OCI-LY1 (cell line): Measurements from ENCODE around the gene DIAPH2.

ENCODE experiments used
- H2AFZ ChIP-seq: fragments of 200-600 bp; sonication (generic), shearing (Covaris generic); 2 replicates; pipeline ENCODE4 v1.6.0; 2014; ENCODE audit warnings: antibody characterized with exemption, mild to moderate bottlenecking, low read length
- H3F3A ChIP-seq: fragments of 200-600 bp; sonication (generic), shearing (Covaris generic); 2 replicates; pipeline ENCODE4 v1.6.0; 2014; ENCODE audit warnings: mild to moderate bottlenecking, antibody characterized with exemption, low read length, moderate library complexity; ENCODE audit not compliant: insufficient read depth
- H3K27ac ChIP-seq: fragments of 200-600 bp; sonication (generic); 2 replicates; pipeline ENCODE4 v1.5.1; 2014; ENCODE audit warnings: low read length, mixed run types, mild to moderate bottlenecking, low read depth; ENCODE audit not compliant: poor library complexity, severe bottlenecking
- H3K27me3 ChIP-seq: fragments of 200-600 bp; sonication (generic); 2 replicates; pipeline ENCODE4 v1.6.0; 2014; ENCODE audit warnings: antibody characterized with exemption, mild to moderate bottlenecking, low read length, moderate library complexity; ENCODE audit not compliant: insufficient read depth
- H3K36me3 ChIP-seq: fragments of 200-600 bp; sonication (generic); 2 replicates; pipeline ENCODE4 v1.6.1; 2014; ENCODE audit warnings: mild to moderate bottlenecking, antibody characterized with exemption, low read length, moderate library complexity, mixed read lengths; ENCODE audit not compliant: insufficient read depth
- H3K4me1 ChIP-seq: fragments of 200-600 bp; sonication (generic); 2 replicates; pipeline ENCODE4 v1.5.1; 2014; ENCODE audit warnings: mild to moderate bottlenecking, low read length, moderate library complexity; ENCODE audit not compliant: insufficient read depth, severe bottlenecking
- H3K4me2 ChIP-seq: fragments of 200-600 bp; sonication (generic), shearing (Covaris generic); 2 replicates; pipeline ENCODE4 v1.6.1; 2014; ENCODE audit warnings: low read length
- H3K4me3 ChIP-seq: fragments of 200-600 bp; sonication (generic); 2 replicates; pipeline ENCODE4 v1.5.1; 2014; ENCODE audit warnings: low read length, low read depth, mild to moderate bottlenecking, mixed read lengths; ENCODE audit not compliant: poor library complexity, severe bottlenecking
- H3K79me2 ChIP-seq: fragments of 200-600 bp; shearing (Covaris generic); 2 replicates; pipeline ENCODE4 v1.6.1; 2016; ENCODE audit warnings: mixed run types, low read length, mixed read lengths; ENCODE audit not compliant: insufficient read depth
- H3K9ac ChIP-seq: fragments of 200-600 bp; sonication (generic), shearing (Covaris generic); 2 replicates; pipeline ENCODE4 v1.6.1; 2014; ENCODE audit warnings: mild to moderate bottlenecking, low read length, mixed read lengths
- H3K9me2 ChIP-seq: fragments of 200-600 bp; sonication (generic), shearing (Covaris generic); 2 replicates; pipeline ENCODE4 v1.6.1; 2014; ENCODE audit warnings: low read depth, mild to moderate bottlenecking, low read length, mixed read lengths
- H3K9me3 ChIP-seq: fragments of 200-600 bp; shearing (Covaris generic); 2 replicates; pipeline ENCODE4 v1.6.1; 2014; ENCODE audit warnings: low read length, mixed read lengths
- H4K20me1 ChIP-seq: fragments of 200-600 bp; sonication (generic), shearing (Covaris generic); 2 replicates; pipeline ENCODE4 v1.6.0; 2016; ENCODE audit warnings: mild to moderate bottlenecking, low read length; ENCODE audit not compliant: insufficient read depth
- CTCF ChIP-seq: fragments of 200-600 bp; sonication (generic), shearing (Covaris generic); IDR thresholded peaks from 2 replicates; pipeline ENCODE4 v1.5.1; 2017; ENCODE audit warnings: mild to moderate bottlenecking, antibody characterized with exemption, low read length, moderate library complexity, mixed read lengths
- EZH2 ChIP-seq: fragments of 200-600 bp; sonication (generic), shearing (Covaris generic); IDR thresholded peaks from 2 replicates; pipeline ENCODE4 v1.8.0; 2017; ENCODE audit warnings: borderline replicate concordance, mixed run types, mild to moderate bottlenecking, antibody characterized with exemption, low read length, moderate library complexity, mixed read lengths

DIAPH2 gene

GRCh38 chrX:97525981-97526380 lies 841.3 kb downstream of the DIAPH2 start:
- Histone ChIP-seq H3K9ac (no peak overlapping the region), H3K27ac (no peak overlapping the region), H3K4me1 (no peaks in the 10 kb centered on the region), H3K36me3 (no peaks in the 10 kb centered on the region), H4K20me1 (no peaks in the 10 kb centered on the region), H3K27me3 (no peaks in the 10 kb centered on the region), H3K9me2 (no peaks in the 10 kb centered on the region), H3F3A (no peaks in the 10 kb centered on the region), H3K9me3 (no peaks in the 10 kb centered on the region), H3K79me2 (no peaks in the 10 kb centered on the region), H3K4me2 (no peak overlapping the region), H2AFZ (no peak overlapping the region), H3K4me3 (no peak overlapping the region)
- TF ChIP-seq EZH2: no peak
- TF ChIP-seq CTCF: no peak

GRCh38 chrX:97527725-97528124 lies 843.1 kb downstream of the DIAPH2 start:
- Histone ChIP-seq H3F3A (no peaks in the 10 kb centered on the region), H3K9me3 (no peaks in the 10 kb centered on the region), H3K36me3 (no peaks in the 10 kb centered on the region), H2AFZ (no peak overlapping the region), H3K9ac (no peak overlapping the region), H3K79me2 (no peaks in the 10 kb centered on the region), H3K4me1 (no peaks in the 10 kb centered on the region), H4K20me1 (no peaks in the 10 kb centered on the region), H3K4me2 (no peak overlapping the region), H3K4me3 (no peak overlapping the region), H3K27ac (no peak overlapping the region), H3K27me3 (no peaks in the 10 kb centered on the region), H3K9me2 (no peaks in the 10 kb centered on the region)
- no peak for TF ChIP-seq CTCF
- TF ChIP-seq EZH2: no peak

- no peak overlapping the region for H3K4me3 ChIP-seq
- TF ChIP-seq CTCF: no peak
- no peaks in the 10 kb centered on the region for H3K27me3 ChIP-seq
- H3K36me3 ChIP-seq: no peaks in the 10 kb centered on the region
- H3K4me1 ChIP-seq: no peaks in the 10 kb centered on the region
- H3K9me2 ChIP-seq: no peaks in the 10 kb centered on the region
- H3K79me2 ChIP-seq: no peaks in the 10 kb centered on the region
- no peaks in the 10 kb centered on the region for H3K9me3 ChIP-seq
- no peak overlapping the region for H3K4me2 ChIP-seq
- H3F3A ChIP-seq: no peaks in the 10 kb centered on the region
- H2AFZ ChIP-seq: no peak overlapping the region
- no peak overlapping the region for H3K27ac ChIP-seq
- no peaks in the 10 kb centered on the region for H4K20me1 ChIP-seq
- H3K9ac ChIP-seq: no peak overlapping the region
Observed at GRCh38 chrX:97529536-97530200, 845.0 kb downstream of the DIAPH2 start.
